Keratinocyte (primary cell): Measurements from ENCODE around the gene ZC3H8. TPM values are rescaled to one million over a fixed set of nuclear protein-coding genes. Genes with fewer than 3 reads are reported as not detected.

Source experiments
- DNase-seq: peaks from one replicate; pipeline ENCODE4 v3.0.0-alpha.2; 2011; ENCODE audit warnings: low read depth, missing footprints, low spot score
- FAIRE-seq: peaks from 2 replicates; lab custom pipeline; 2011; peaks lifted over from hg19 to GRCh38; lab: Jason Lieb, UNC
- H2AFZ ChIP-seq: 2 replicates; pipeline ENCODE4 v1.6.0; 2012; ENCODE audit warnings: low read length, control low read depth, inconsistent platforms; ENCODE audit not compliant: control insufficient read depth
- H3K27ac ChIP-seq: 2 replicates; pipeline ENCODE4 v1.5.1; 2011; ENCODE audit warnings: low read length; ENCODE audit not compliant: control insufficient read depth, insufficient read depth
- H3K27me3 ChIP-seq: 3 replicates; pipeline ENCODE4 v1.6.0; 2011; ENCODE audit warnings: low read length; ENCODE audit not compliant: control insufficient read depth, insufficient read depth; ENCODE audit errors: extremely low read depth
- H3K36me3 ChIP-seq, 2 experiments: 2 replicates in 1 of 2; 3 replicates in 1 of 2; pipeline ENCODE4 v1.5.1; 2011; ENCODE audit warnings: low read length in 2 of 2, mild to moderate bottlenecking in 1 of 2; ENCODE audit not compliant: control insufficient read depth in 2 of 2, insufficient read depth in 2 of 2; ENCODE audit errors: extremely low read depth in 1 of 2
- H3K4me1 ChIP-seq: 3 replicates; pipeline ENCODE4 v1.5.1; 2011; ENCODE audit warnings: low read length; ENCODE audit not compliant: control insufficient read depth, insufficient read depth; ENCODE audit errors: extremely low read depth
- H3K4me2 ChIP-seq: 3 replicates; pipeline ENCODE4 v1.6.0; 2011; ENCODE audit warnings: low read depth, low read length; ENCODE audit not compliant: control insufficient read depth, insufficient read depth; ENCODE audit errors: extremely low read depth
- H3K4me3 ChIP-seq, 3 experiments: fragments of 200-600 bp in 1 of 3; sonication (generic) in 1 of 3; 2 replicates in 2 of 3; 3 replicates in 1 of 3; pipeline ENCODE4 v1.5.1; 2011 to 2016; ENCODE audit warnings: low read length in 3 of 3, mild to moderate bottlenecking in 3 of 3, control low read depth in 2 of 3, inconsistent platforms in 1 of 3, low read depth in 1 of 3, mixed read lengths in 1 of 3, mixed run types in 1 of 3, moderate library complexity in 1 of 3; ENCODE audit not compliant: control insufficient read depth in 2 of 3, insufficient read depth in 2 of 3; ENCODE audit errors: extremely low read depth in 1 of 3
- H3K79me2 ChIP-seq: 2 replicates; pipeline ENCODE4 v1.6.0; 2012; ENCODE audit warnings: low read length; ENCODE audit not compliant: control insufficient read depth, insufficient read depth
- H3K9ac ChIP-seq: 3 replicates; pipeline ENCODE4 v1.6.0; 2011; ENCODE audit warnings: low read length; ENCODE audit not compliant: control insufficient read depth, insufficient read depth; ENCODE audit errors: extremely low read depth
- H3K9me1 ChIP-seq: 3 replicates; pipeline ENCODE4 v1.6.0; 2011; ENCODE audit warnings: low read length; ENCODE audit not compliant: control insufficient read depth, insufficient read depth; ENCODE audit errors: extremely low read depth
- H3K9me3 ChIP-seq: 2 replicates; pipeline ENCODE4 v1.5.1; 2012; ENCODE audit warnings: low read depth, low read length; ENCODE audit not compliant: control insufficient read depth
- H4K20me1 ChIP-seq: 3 replicates; pipeline ENCODE4 v1.6.0; 2011; ENCODE audit warnings: low read length; ENCODE audit not compliant: control insufficient read depth, insufficient read depth; ENCODE audit errors: extremely low read depth
- CTCF ChIP-seq, 3 experiments: IDR thresholded peaks in 1 of 3; conservative IDR thresholded peaks in 1 of 3; optimal IDR thresholded peaks in 1 of 3; 2 replicates in 2 of 3; 3 replicates in 1 of 3; pipeline versions ENCODE3 to v1.5.1; 2011; ENCODE audit warnings: low read length in 3 of 3, mild to moderate bottlenecking in 3 of 3, moderate library complexity in 2 of 3, control low read depth in 1 of 3, inconsistent platforms in 1 of 3; ENCODE audit not compliant: insufficient read depth in 2 of 3; ENCODE audit errors: extremely low read depth in 1 of 3
- EZH2 ChIP-seq: IDR thresholded peaks from one replicate; pipeline ENCODE4 v1.6.1; 2012; ENCODE audit warnings: inconsistent platforms, mild to moderate bottlenecking, low read length, moderate library complexity
- dilution Hi-C: fragments of 300-500 bp; cut with MboI; formaldehyde crosslinking; loops from one replicate; pipeline ENCODE4 v1.7.0; 2020; ENCODE audit warnings: low sequenced_read_pairs; ENCODE audit not compliant: extremely low pct_ligation_motif_present
- polyA plus RNA-seq, 5 experiments: library from polyadenylated mRNA; depleted of rRNA in 3 of 5; stranded (reverse) in 3 of 5; stranded (forward) in 1 of 5; unstranded in 1 of 5; fragments of >200 nt; gene quantifications; 1 replicate in 1 of 5; 2 replicates in 3 of 5; 3 replicates in 1 of 5; pipeline versions ENCODE4 v1.2.1 to v1.2.3, GENCODE V29; 2011 to 2012; ENCODE audit warnings: missing spikeins in 2 of 5, low read depth in 1 of 5, low replicate concordance in 1 of 5

ZC3H8 gene
- polyA plus RNA-seq, 1 donor (not counting 4 experiments of a cell fraction or from before 2014, with no cell fraction given), result 11.4 TPM

- Histone ChIP-seq H3K9me1 (no peaks in the 10 kb centered on the region), H4K20me1 (no peaks in the 10 kb centered on the region), H3K9me3 (no peaks in the 10 kb centered on the region), H3K4me3 (no peak overlapping the region), H3K36me3 (no peaks in the 10 kb centered on the region), H3K9ac (no peak overlapping the region), H2AFZ (no peak overlapping the region), H3K27ac (no peak overlapping the region), H3K4me1 (no peaks in the 10 kb centered on the region), H3K4me2 (no peak overlapping the region), H3K27me3 (no peaks in the 10 kb centered on the region), H3K79me2 (no peaks in the 10 kb centered on the region)
- dilution Hi-C loops, result no loop called here
- FAIRE-seq (no peak), DNase-seq (no peak)
- no peak for TF ChIP-seq CTCF (optimal IDR thresholded peaks at IDR 0.05 in 1 of 3, IDR thresholded peaks at IDR 0.05 in 1 of 3, conservative IDR thresholded peaks at IDR 0.05 in 1 of 3; ENCODE audit: extremely low read depth in 1 of 3, insufficient read depth in 2 of 3, low read length in 3 of 3)
- no peak for TF ChIP-seq EZH2
Observed at GRCh38 chr2:112164876-112165275, 90.0 kb downstream of the ZC3H8 start.

- Histone ChIP-seq H3K27ac (no peak overlapping the region), H3K27me3 (no peaks in the 10 kb centered on the region), H3K9ac (no peak overlapping the region), H3K9me3 (no peaks in the 10 kb centered on the region), H3K4me1 (no peaks in the 10 kb centered on the region), H3K36me3 (no peaks in the 10 kb centered on the region), H3K4me2 (no peak overlapping the region), H3K9me1 (no peaks in the 10 kb centered on the region), H3K4me3 (no peak overlapping the region), H4K20me1 (no peaks in the 10 kb centered on the region), H3K79me2 (no peaks in the 10 kb centered on the region), H2AFZ (no peak overlapping the region)
- DNase-seq, result no peak
- TF ChIP-seq CTCF (optimal IDR thresholded peaks at IDR 0.05 in 1 of 3, IDR thresholded peaks at IDR 0.05 in 1 of 3, conservative IDR thresholded peaks at IDR 0.05 in 1 of 3; ENCODE audit: extremely low read depth in 1 of 3, insufficient read depth in 2 of 3, low read length in 3 of 3) (no peak), EZH2 (no peak)
- no peak for FAIRE-seq
- dilution Hi-C loops, result no loop called here
Observed at GRCh38 chr2:112163541-112163981, 91.3 kb downstream of the ZC3H8 start.
